GDM1 (cell line): ENCODE data around the gene LRRC10.
"Not testable (repeated sequence)": the region's sequence is repeated elsewhere in the genome, so short reads cannot be mapped to it uniquely, and the experiment has no call there.

Experiments used
- DNase-seq: peaks from one replicate; lab custom pipeline; 2025; lab: John Stamatoyannopoulos, UW

The LRRC10 gene

DNA sequence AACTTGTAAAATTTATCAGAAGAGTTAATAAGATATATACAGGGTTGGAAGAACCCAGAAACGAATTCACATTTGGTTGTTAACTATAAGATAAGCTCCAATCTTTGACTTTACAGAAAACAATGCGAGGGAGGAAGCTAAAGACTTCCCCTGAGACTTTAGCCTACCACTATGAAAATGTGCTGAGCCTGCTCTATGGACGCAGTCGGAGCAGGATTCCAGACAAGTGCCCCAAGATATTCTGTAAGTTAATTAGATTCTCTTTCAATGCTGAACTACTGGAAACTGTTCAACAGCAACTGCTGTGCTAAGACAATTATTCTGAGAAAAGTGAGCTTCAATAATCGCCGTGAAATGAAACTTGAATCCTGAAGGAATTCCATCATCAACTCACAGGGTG is 8.3 kb upstream of the LRRC10 start:
- no peak for DNase-seq

GRCh38 chr12:69616025-69616424 is 5.3 kb upstream of the LRRC10 start:
- no peak for DNase-seq

- DNase-seq, result no peak
Observed at GRCh38 chr12:69613351-69613750, 2.6 kb upstream of the LRRC10 start.

DNA sequence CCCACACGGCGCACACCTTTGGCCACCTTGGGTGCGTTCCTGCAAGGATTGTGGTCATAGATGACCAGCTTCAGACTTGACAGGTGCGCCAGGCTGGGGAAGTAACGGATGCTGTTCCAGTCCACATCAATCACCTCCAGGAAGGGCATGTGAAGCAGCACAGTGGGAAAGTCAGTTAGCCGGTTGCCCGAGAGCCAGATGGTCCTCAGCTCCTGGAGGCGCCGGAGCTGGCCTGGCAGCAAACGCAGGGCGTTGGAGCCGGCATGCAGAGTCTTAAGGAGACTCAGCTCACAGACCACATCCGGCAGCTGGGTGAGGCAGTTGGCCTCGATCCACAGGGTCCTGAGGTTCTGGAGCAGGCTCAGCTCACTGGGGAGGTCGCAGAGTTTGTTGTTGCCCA is 581 bp downstream of the LRRC10 start:
- DNase-seq, result no peak

GRCh38 chr12:69608114-69608513 is 2.6 kb downstream of the LRRC10 start:
- DNase-seq, result no peak

GRCh38 chr12:69604275-69604674 is 6.4 kb downstream of the LRRC10 start:
- not testable (repeated sequence) for DNase-seq

DNA sequence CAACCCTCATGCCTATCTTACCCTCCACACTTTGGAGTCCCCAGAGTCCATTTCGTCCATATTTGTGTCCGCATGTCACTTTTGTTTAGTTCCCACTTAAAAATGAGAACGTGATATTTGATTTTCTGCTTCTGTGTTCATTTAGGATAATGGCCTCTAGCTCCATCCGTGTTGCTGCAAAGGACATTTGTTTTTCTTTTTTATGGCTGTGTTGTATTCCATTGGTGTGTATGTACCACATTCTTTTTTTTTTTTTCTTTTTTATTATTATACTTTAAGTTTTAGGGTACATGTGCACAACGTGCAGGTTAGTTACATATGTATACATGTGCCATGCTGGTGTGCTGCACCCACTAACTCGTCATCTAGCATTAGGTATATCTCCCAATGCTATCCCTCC is 7.2 kb downstream of the LRRC10 start:
- DNase-seq, result not testable (repeated sequence)

DNA sequence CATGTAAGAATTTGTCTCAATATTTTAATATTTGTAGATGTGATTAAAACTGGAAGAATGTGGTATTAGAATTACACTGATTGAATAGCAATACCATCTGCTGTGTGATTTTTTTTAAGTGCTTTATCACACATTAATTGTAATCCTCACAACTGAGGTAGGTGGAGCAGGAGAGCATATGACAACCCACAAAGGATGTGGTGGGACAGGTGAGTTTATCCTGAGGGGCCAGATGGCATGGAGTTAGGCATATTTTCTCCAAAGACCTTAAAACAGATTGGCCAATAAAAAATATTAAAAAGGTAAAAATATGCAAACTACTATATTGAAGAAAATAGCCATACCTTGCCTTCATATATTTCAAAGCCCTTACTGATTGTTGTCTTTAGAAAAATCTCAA is 7.8 kb downstream of the LRRC10 start:
- DNase-seq, result no peak

- DNase-seq, result no peak
Observed at GRCh38 chr12:69601962-69602685, 8.6 kb downstream of the LRRC10 start.

- DNase-seq, result no peak
Observed at GRCh38 chr12:69600804-69601203, 9.9 kb downstream of the LRRC10 start.

- no peak for DNase-seq
Observed at GRCh38 chr12:69598174-69598753, 12.4 kb downstream of the LRRC10 start.

DNA sequence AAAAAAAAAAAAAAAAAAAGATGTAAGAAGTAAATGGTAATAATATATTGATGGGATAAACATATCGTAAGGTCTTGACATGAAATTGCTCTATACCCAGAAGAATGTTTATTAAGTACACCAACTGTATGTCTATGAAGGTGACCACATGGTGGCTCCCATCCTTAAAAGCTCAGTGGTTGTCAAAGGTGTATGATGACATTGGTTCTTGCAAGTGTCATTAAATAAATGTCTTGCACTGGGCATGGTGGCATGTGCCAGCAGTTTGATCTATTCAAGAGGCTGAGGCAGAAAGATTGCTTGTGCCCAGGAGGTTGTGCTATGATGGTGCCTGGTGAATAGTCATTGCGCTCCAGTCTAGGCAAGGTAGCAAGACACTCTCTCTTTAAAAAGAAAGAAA is 15.0 kb downstream of the LRRC10 start:
- DNase-seq, result no peak

- no peak for DNase-seq
Observed at GRCh38 chr12:69589082-69589481, 21.6 kb downstream of the LRRC10 start.

- no peak for DNase-seq
Observed at GRCh38 chr12:69588527-69588926, 22.2 kb downstream of the LRRC10 start.

- peak; percentile 92 for DNase-seq
Observed at GRCh38 chr12:69585189-69586062, 25.3 kb downstream of the LRRC10 start, which contains the start of gene CCT2. Gene CCT2, plus strand, starts transcription at chr12:69585459. Its CDS starts 63 bp downstream, at chr12:69585522.

- no peak for DNase-seq
Observed at GRCh38 chr12:69583203-69583602, 27.5 kb downstream of the LRRC10 start.

- DNase-seq, result no peak
Observed at GRCh38 chr12:69580074-69580473, 30.6 kb downstream of the LRRC10 start.

- DNase-seq, result no peak
Observed at GRCh38 chr12:69579029-69579428, 31.7 kb downstream of the LRRC10 start.

GRCh38 chr12:69578283-69578682 is 32.4 kb downstream of the LRRC10 start:
- no peak for DNase-seq

DNA sequence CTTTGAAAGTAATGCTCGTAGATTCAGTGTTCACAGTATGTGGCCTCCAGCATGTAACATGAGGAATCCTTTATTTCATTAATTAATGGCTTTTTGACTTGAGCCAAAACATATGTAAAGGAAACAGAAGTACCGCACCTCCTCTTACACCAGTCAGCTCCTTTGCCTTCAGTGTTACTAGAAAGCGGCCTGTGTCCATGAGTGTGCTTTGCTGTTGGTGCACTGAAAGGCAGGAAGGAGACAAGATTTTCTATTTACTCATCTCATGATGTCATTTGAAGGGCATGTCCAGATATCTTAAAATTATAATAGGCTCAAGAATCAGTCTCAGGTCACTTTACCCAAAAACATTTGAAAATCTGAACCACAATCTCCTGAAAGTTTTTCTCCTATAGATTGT is 35.4 kb downstream of the LRRC10 start:
- no peak for DNase-seq

DNA sequence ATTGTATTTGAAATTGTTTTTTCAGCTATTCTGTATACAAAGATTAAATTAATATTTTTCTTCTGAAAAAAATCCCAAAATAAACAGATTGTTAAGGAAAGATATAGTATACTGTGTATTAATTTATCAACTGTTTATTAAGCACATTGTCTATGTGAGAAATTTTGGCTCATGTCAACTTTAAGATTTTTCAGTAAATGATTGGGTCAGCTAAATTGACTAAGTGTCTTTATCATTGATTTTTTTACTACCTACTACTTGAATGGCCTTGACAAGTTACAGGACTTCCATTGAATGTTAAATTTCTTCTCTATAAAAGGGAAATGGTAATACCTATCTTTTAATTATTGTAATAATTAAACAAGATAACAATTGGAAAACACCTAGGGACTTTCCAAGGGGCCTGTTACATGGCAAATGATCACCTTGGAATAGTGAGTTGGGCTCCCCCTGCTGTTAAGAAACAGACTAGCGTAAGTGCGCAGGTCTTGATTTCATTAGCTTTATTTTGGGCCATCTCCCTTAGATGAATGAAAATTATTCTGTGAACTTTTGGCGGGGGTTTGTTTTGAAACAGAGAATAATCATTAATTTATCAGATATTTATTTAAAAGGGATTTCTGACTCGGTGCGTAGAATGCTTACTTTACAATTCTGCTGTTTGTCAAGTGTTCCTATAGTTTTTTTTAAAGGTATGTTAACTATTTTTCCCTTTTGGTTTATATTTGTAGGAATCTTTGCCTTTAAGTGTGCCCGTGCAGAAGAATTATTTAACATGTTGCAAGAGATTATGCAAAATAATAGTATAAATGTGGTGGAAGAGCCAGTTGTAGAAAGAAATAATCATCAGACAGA is 39.9 kb downstream of the LRRC10 start:
- no peak for DNase-seq

DNA sequence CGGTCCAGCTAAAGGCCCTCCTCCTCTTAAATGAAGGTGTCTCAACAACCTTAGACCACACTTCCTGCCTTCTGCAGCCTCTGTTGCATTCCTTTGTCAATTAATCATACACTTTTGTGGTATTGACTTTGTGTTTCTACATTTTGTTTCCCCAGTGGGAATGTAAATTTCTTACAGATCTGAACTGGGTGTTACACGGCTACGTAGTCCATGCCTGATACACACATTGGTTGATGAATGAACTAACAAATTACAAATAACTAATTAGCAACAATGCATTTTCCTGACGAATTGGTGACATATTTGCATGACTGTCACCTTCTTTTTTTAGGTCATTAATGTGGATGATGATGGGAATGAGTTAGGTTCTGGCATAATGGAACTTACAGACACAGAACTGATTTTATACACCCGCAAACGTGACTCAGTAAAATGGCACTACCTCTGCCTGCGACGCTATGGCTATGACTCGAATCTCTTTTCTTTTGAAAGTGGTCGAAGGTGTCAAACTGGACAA is 40.6 kb downstream of the LRRC10 start:
- no peak for DNase-seq
